ENCODE data around the gene RGMA.

RGMA gene

DNA sequence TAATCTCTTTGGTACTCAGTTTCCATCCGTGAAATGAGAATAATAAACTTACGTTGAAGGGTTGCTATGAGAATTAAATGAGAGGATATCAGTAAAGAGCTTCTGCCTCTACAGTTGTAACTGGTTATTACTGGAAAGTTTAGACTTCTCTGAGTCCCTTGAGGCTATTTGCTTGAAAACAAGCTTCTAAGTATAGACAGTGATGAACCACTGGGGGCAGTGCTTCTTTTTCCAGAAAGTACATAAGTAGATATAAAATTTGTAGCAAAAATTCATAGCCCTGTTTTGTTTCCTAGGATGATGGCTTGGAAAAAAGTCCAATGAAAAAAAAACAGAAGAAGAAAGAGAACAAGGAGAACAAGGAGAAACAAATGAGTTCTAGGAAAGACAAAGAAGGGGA is 87.1 kb downstream of the RGMA start:
- DNase-seq (ENCODE audit: low spot score) = no peak
- H2BK120ac ChIP-seq (ENCODE audit: low read depth, low read length) = no peak overlapping the region
- no peak overlapping the region for H2BK5ac ChIP-seq (ENCODE audit: low read length)
- no peak overlapping the region for H3K4me3 ChIP-seq (ENCODE audit: low read length in 2 of 2)
- H3K4me1 ChIP-seq (ENCODE audit: control insufficient read depth in 2 of 2, insufficient read depth in 1 of 2, low read depth in 1 of 2, low read length in 2 of 2) = no peaks in the 10 kb centered on the region
- H3K18ac ChIP-seq (ENCODE audit: low read length) = no peak overlapping the region
- no peak overlapping the region for H3K4ac ChIP-seq (ENCODE audit: low read length)
- H3K27ac ChIP-seq (replicated peaks; ENCODE audit: low read length) = no peak overlapping the region
- no peak overlapping the region for H2AK5ac ChIP-seq (ENCODE audit: low read depth, low read length)
- no peak overlapping the region for H3K9ac ChIP-seq (ENCODE audit: low read depth, low read length, poor library complexity)
- H2BK15ac ChIP-seq (ENCODE audit: low read length) = no peak overlapping the region
- no peak overlapping the region for H2AFZ ChIP-seq (ENCODE audit: low read length)
- no peaks in the 10 kb centered on the region for H3K79me1 ChIP-seq (ENCODE audit: low read depth, low read length)
- no peaks in the 10 kb centered on the region for H3K9me3 ChIP-seq (replicated peaks in 1 of 2; ENCODE audit: control insufficient read depth in 2 of 2, insufficient read depth in 1 of 2, low read depth in 1 of 2, low read length in 2 of 2)
- no peaks in the 10 kb centered on the region for H3K27me3 ChIP-seq (ENCODE audit: control insufficient read depth in 3 of 3, insufficient read depth in 3 of 3, low read depth in 1 of 3, low read length in 3 of 3)
- H3K36me3 ChIP-seq (replicated peaks in 1 of 2; ENCODE audit: control insufficient read depth in 2 of 2, insufficient read depth in 2 of 2, low read length in 2 of 2) = peaks cover 47 to 99% of the 10 kb centered on the region in 2 donors
- no CpG with 5 or more reads among the region's 2 CpGs for WGBS, 2 donors (ENCODE audit: extremely low coverage in 2 of 2, insufficient read length in 2 of 2, insufficient replicate concordance in 1 of 2)
- no peak overlapping the region for H4K91ac ChIP-seq (ENCODE audit: low read depth, low read length, poor library complexity)
- no peak overlapping the region for H2BK12ac ChIP-seq (ENCODE audit: low read length)
- H3K4me2 ChIP-seq (ENCODE audit: insufficient read depth, low read length, poor library complexity, severe bottlenecking) = no peak overlapping the region
- H4K8ac ChIP-seq (ENCODE audit: low read depth, low read length) = no peak overlapping the region
- H3K23ac ChIP-seq (ENCODE audit: low read depth, low read length, poor library complexity) = no peak overlapping the region
- H3K14ac ChIP-seq (ENCODE audit: low read length) = no peak overlapping the region

DNA sequence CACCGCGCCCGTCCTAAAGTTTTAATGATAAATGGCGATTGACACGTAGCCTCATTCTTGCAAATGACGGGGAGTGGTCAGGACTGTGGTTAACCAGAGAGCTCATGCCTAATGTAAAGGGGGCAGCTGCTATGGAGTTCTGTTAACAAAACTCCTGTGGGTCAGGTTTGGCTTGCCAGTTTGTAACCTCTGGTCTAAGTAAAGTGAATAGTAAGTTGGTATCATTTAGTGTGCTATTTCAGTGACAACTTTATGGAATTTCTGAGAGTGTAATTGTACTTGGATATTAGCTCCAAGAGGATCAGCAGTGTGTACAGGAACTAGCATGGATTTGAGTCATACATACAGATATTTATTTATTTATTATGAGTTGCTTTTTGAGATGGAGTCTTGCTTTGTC is 87.9 kb downstream of the RGMA start:
- H2BK5ac ChIP-seq (ENCODE audit: low read length) = no peak overlapping the region
- no CpG with 5 or more reads among the region's 6 CpGs for WGBS, 2 donors (ENCODE audit: extremely low coverage in 2 of 2, insufficient read length in 2 of 2, insufficient replicate concordance in 1 of 2)
- no peaks in the 10 kb centered on the region for H3K79me1 ChIP-seq (ENCODE audit: low read depth, low read length)
- no peak overlapping the region for H3K4me2 ChIP-seq (ENCODE audit: insufficient read depth, low read length, poor library complexity, severe bottlenecking)
- H3K4me3 ChIP-seq (ENCODE audit: low read length in 2 of 2) = no peak overlapping the region
- no peak overlapping the region for H3K27ac ChIP-seq (replicated peaks; ENCODE audit: low read length)
- H2AFZ ChIP-seq (ENCODE audit: low read length) = no peak overlapping the region
- H4K91ac ChIP-seq (ENCODE audit: low read depth, low read length, poor library complexity) = no peak overlapping the region
- no peak overlapping the region for H3K9ac ChIP-seq (ENCODE audit: low read depth, low read length, poor library complexity)
- no peak overlapping the region for H2BK120ac ChIP-seq (ENCODE audit: low read depth, low read length)
- no peaks in the 10 kb centered on the region for H3K4me1 ChIP-seq (ENCODE audit: control insufficient read depth in 2 of 2, insufficient read depth in 1 of 2, low read depth in 1 of 2, low read length in 2 of 2)
- no peak overlapping the region for H2BK15ac ChIP-seq (ENCODE audit: low read length)
- H3K36me3 ChIP-seq (replicated peaks in 1 of 2; ENCODE audit: control insufficient read depth in 2 of 2, insufficient read depth in 2 of 2, low read length in 2 of 2) = peaks cover 49 to 99% of the 10 kb centered on the region in 2 donors
- H3K18ac ChIP-seq (ENCODE audit: low read length) = no peak overlapping the region
- no peak overlapping the region for H3K23ac ChIP-seq (ENCODE audit: low read depth, low read length, poor library complexity)
- no peaks in the 10 kb centered on the region for H3K9me3 ChIP-seq (replicated peaks in 1 of 2; ENCODE audit: control insufficient read depth in 2 of 2, insufficient read depth in 1 of 2, low read depth in 1 of 2, low read length in 2 of 2)
- H2AK5ac ChIP-seq (ENCODE audit: low read depth, low read length) = no peak overlapping the region
- no peak for DNase-seq (ENCODE audit: low spot score)
- H3K4ac ChIP-seq (ENCODE audit: low read length) = no peak overlapping the region
- H3K14ac ChIP-seq (ENCODE audit: low read length) = no peak overlapping the region
- no peak overlapping the region for H4K8ac ChIP-seq (ENCODE audit: low read depth, low read length)
- no peaks in the 10 kb centered on the region for H3K27me3 ChIP-seq (ENCODE audit: control insufficient read depth in 3 of 3, insufficient read depth in 3 of 3, low read depth in 1 of 3, low read length in 3 of 3)
- no peak overlapping the region for H2BK12ac ChIP-seq (ENCODE audit: low read length)

DNA sequence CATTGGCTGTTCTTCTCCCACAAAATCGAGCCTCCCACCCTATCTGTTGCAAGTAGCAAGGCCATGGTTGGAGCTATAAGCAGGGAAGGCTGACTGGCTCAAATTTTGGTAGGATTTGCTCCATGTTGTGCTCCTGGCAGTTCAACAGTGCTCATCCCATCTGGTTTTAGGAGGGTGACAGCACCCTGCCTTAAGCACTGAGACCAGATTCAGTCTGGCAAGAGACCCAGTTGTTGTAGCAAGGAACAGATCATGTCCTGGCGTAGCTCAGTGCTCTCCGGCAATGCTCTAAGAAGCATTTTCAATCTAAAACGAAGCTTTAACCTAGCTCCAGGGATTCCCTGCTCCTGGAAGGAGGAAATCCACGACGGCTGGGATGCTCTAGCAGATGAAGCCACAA is 91.2 kb downstream of the RGMA start:
- no peaks in the 10 kb centered on the region for H3K4me1 ChIP-seq (ENCODE audit: control insufficient read depth in 2 of 2, insufficient read depth in 1 of 2, low read depth in 1 of 2, low read length in 2 of 2)
- DNase-seq (ENCODE audit: low spot score) = no peak
- H3K14ac ChIP-seq (ENCODE audit: low read length) = no peak overlapping the region
- no peak overlapping the region for H2BK120ac ChIP-seq (ENCODE audit: low read depth, low read length)
- H3K4me3 ChIP-seq (ENCODE audit: low read length in 2 of 2) = no peak overlapping the region
- H2BK15ac ChIP-seq (ENCODE audit: low read length) = no peak overlapping the region
- no peaks in the 10 kb centered on the region for H3K9me3 ChIP-seq (replicated peaks in 1 of 2; ENCODE audit: control insufficient read depth in 2 of 2, insufficient read depth in 1 of 2, low read depth in 1 of 2, low read length in 2 of 2)
- H3K9ac ChIP-seq (ENCODE audit: low read depth, low read length, poor library complexity) = no peak overlapping the region
- H3K4ac ChIP-seq (ENCODE audit: low read length) = no peak overlapping the region
- H2AFZ ChIP-seq (ENCODE audit: low read length) = no peak overlapping the region
- WGBS, 2 donors (ENCODE audit: extremely low coverage in 2 of 2, insufficient read length in 2 of 2, insufficient replicate concordance in 1 of 2) = no CpG with 5 or more reads among the region's 6 CpGs
- H3K27me3 ChIP-seq (ENCODE audit: control insufficient read depth in 3 of 3, insufficient read depth in 3 of 3, low read depth in 1 of 3, low read length in 3 of 3) = no peaks in the 10 kb centered on the region
- peaks cover 41 to 99% of the 10 kb centered on the region in 2 donors for H3K36me3 ChIP-seq (replicated peaks in 1 of 2; ENCODE audit: control insufficient read depth in 2 of 2, insufficient read depth in 2 of 2, low read length in 2 of 2)
- H3K4me2 ChIP-seq (ENCODE audit: insufficient read depth, low read length, poor library complexity, severe bottlenecking) = no peak overlapping the region
- no peak overlapping the region for H3K23ac ChIP-seq (ENCODE audit: low read depth, low read length, poor library complexity)
- no peak overlapping the region for H3K27ac ChIP-seq (replicated peaks; ENCODE audit: low read length)
- H4K91ac ChIP-seq (ENCODE audit: low read depth, low read length, poor library complexity) = no peak overlapping the region
- H2BK12ac ChIP-seq (ENCODE audit: low read length) = no peak overlapping the region
- no peaks in the 10 kb centered on the region for H3K79me1 ChIP-seq (ENCODE audit: low read depth, low read length)
- no peak overlapping the region for H2AK5ac ChIP-seq (ENCODE audit: low read depth, low read length)
- H2BK5ac ChIP-seq (ENCODE audit: low read length) = no peak overlapping the region
- no peak overlapping the region for H4K8ac ChIP-seq (ENCODE audit: low read depth, low read length)
- no peak overlapping the region for H3K18ac ChIP-seq (ENCODE audit: low read length)

DNA sequence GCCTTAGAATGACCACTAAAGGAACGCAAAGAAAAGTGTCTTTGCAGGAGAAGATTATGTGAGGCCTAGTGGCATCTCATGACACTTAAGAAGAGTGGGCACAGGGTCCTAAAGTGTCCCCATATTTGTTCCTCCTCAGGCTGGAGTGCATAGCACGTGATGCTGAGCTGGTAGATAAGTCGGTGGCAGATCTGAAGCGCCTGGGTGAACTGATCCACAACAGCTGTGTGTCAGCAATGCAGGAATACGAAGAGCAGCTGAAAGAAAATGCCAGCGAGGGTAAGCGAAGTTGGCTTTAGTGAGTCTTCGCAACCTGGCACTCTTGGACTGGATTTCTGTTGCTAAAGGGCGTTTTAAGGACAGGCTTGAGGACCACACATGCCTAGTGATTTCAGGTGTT is 96.3 kb downstream of the RGMA start:
- H3K14ac ChIP-seq (ENCODE audit: low read length) = no peak overlapping the region
- no peak overlapping the region for H3K4me2 ChIP-seq (ENCODE audit: insufficient read depth, low read length, poor library complexity, severe bottlenecking)
- H2BK120ac ChIP-seq (ENCODE audit: low read depth, low read length) = no peak overlapping the region
- H2AFZ ChIP-seq (ENCODE audit: low read length) = no peak overlapping the region
- no peak overlapping the region for H3K4me3 ChIP-seq (ENCODE audit: low read length in 2 of 2)
- H2BK15ac ChIP-seq (ENCODE audit: low read length) = no peak overlapping the region
- DNase-seq (ENCODE audit: low spot score) = no peak
- H3K36me3 ChIP-seq (replicated peaks in 1 of 2; ENCODE audit: control insufficient read depth in 2 of 2, insufficient read depth in 2 of 2, low read length in 2 of 2) = peaks cover 25 to 99% of the 10 kb centered on the region in 2 donors
- H2BK12ac ChIP-seq (ENCODE audit: low read length) = no peak overlapping the region
- H4K91ac ChIP-seq (ENCODE audit: low read depth, low read length, poor library complexity) = no peak overlapping the region
- WGBS, 2 donors (ENCODE audit: extremely low coverage in 2 of 2, insufficient read length in 2 of 2, insufficient replicate concordance in 1 of 2) = no CpG with 5 or more reads among the region's 9 CpGs
- H3K9ac ChIP-seq (ENCODE audit: low read depth, low read length, poor library complexity) = no peak overlapping the region
- no peak overlapping the region for H3K4ac ChIP-seq (ENCODE audit: low read length)
- no peak overlapping the region for H2AK5ac ChIP-seq (ENCODE audit: low read depth, low read length)
- H3K4me1 ChIP-seq (ENCODE audit: control insufficient read depth in 2 of 2, insufficient read depth in 1 of 2, low read depth in 1 of 2, low read length in 2 of 2) = peaks cover 0 to 13% of the 10 kb centered on the region in 2 donors
- no peak overlapping the region for H3K18ac ChIP-seq (ENCODE audit: low read length)
- no peak overlapping the region for H4K8ac ChIP-seq (ENCODE audit: low read depth, low read length)
- H3K9me3 ChIP-seq (replicated peaks in 1 of 2; ENCODE audit: control insufficient read depth in 2 of 2, insufficient read depth in 1 of 2, low read depth in 1 of 2, low read length in 2 of 2) = no peaks in the 10 kb centered on the region
- H3K79me1 ChIP-seq (ENCODE audit: low read depth, low read length) = no peaks in the 10 kb centered on the region
- H3K27me3 ChIP-seq (ENCODE audit: control insufficient read depth in 3 of 3, insufficient read depth in 3 of 3, low read depth in 1 of 3, low read length in 3 of 3) = no peaks in the 10 kb centered on the region
- H3K27ac ChIP-seq (replicated peaks; ENCODE audit: low read length) = no peak overlapping the region
- H2BK5ac ChIP-seq (ENCODE audit: low read length) = no peak overlapping the region
- no peak overlapping the region for H3K23ac ChIP-seq (ENCODE audit: low read depth, low read length, poor library complexity)
